BJ (cell line): ENCODE measurements around the gene EWSR1. TPM values are rescaled to one million over a fixed set of nuclear protein-coding genes. Genes with fewer than 3 reads are reported as not detected.

Experiments used
- CTCF ChIA-PET: fragments of 350-600 bp; formaldehyde crosslinking; extraction: SDS; loops from one replicate; lab custom pipeline; 2021; ENCODE audit warnings: antibody characterized with exemption, inconsistent platforms; lab: Yijun Ruan, JAX
- POLR2A ChIA-PET: fragments of 300-600 bp; sonication (Branson Sonifier 250); formaldehyde crosslinking; extraction: SDS; loops from one replicate; lab custom pipeline; 2021; ENCODE audit warnings: antibody characterized with exemption; lab: Charles Lee
- DNase-seq: peaks from one replicate; pipeline ENCODE4 v3.0.0-alpha.2; 2011; ENCODE audit warnings: low read depth
- H3K27me3 ChIP-seq: 2 replicates; pipeline ENCODE4 v1.6.0; 2011; ENCODE audit warnings: low read length; ENCODE audit not compliant: control insufficient read depth, insufficient read depth
- H3K36me3 ChIP-seq: 2 replicates; pipeline ENCODE4 v1.5.1; 2011; ENCODE audit warnings: low read length; ENCODE audit not compliant: control insufficient read depth, insufficient read depth
- H3K4me3 ChIP-seq: 2 replicates; pipeline ENCODE4 v1.5.1; 2011; ENCODE audit warnings: low read depth, mild to moderate bottlenecking, control low read depth, low read length
- CTCF ChIP-seq: IDR thresholded peaks from 2 replicates; pipeline ENCODE4 v1.5.1; 2011; ENCODE audit warnings: low read depth, mild to moderate bottlenecking, control low read depth, inconsistent platforms, low read length, moderate library complexity; ENCODE audit not compliant: insufficient read depth
- polyA plus RNA-seq: library from polyadenylated mRNA; depleted of rRNA; stranded (reverse); fragments of >200 nt; gene quantifications from 2 replicates; pipeline ENCODE4 v1.2.3, GENCODE V29; 2011

The EWSR1 gene
- polyA plus RNA-seq, 1 experiment = 206 TPM

- H3K27me3 ChIP-seq = no peaks in the 10 kb centered on the region
- no peak for DNase-seq
- H3K4me3 ChIP-seq = no peak overlapping the region
- no peak for TF ChIP-seq CTCF
- POLR2A ChIA-PET = no interaction called here
- CTCF ChIA-PET = no interaction called here
- H3K36me3 ChIP-seq = peaks cover 17% of the 10 kb centered on the region
Measured at GRCh38 chr22:29275819-29276565, 7.9 kb downstream of the EWSR1 start.

DNA sequence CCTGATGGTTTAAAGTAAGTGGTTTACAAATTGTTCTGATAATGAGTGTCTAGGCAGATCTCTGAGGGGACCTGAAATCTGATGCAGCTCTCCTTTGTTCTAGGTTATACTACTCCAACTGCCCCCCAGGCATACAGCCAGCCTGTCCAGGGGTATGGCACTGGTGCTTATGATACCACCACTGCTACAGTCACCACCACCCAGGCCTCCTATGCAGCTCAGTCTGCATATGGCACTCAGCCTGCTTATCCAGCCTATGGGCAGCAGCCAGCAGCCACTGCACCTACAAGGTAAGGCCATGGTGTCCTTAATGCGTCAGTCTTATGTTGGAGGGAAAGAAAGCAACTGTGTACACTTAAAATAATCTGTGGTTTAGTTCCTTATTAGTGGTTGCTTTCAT, 9.9 kb downstream of the EWSR1 start:
- H3K4me3 ChIP-seq = no peak overlapping the region
- no peaks in the 10 kb centered on the region for H3K27me3 ChIP-seq
- ChIA-PET POLR2A (no interaction called here), CTCF (interaction anchor here (0.5 kb wide), 1 partner anchor 86 kb away, joined by 4 read pairs; no protein-coding TSS in a partner anchor)
- H3K36me3 ChIP-seq = peaks cover 21% of the 10 kb centered on the region
- DNase-seq = no peak
- no peak for TF ChIP-seq CTCF

GRCh38 chr22:29284196-29284595, 16.1 kb downstream of the EWSR1 start:
- DNase-seq = no peak
- no peak overlapping the region for H3K4me3 ChIP-seq
- peaks cover 26% of the 10 kb centered on the region for H3K36me3 ChIP-seq
- ChIA-PET POLR2A (interaction anchor here (0.6 kb wide), 1 partner anchor 13 kb away, joined by 5 read pairs; no protein-coding TSS in a partner anchor), CTCF (interaction anchor here (0.8 kb wide), 1 partner anchor 39 kb away, joined by 3 read pairs; no protein-coding TSS in a partner anchor)
- H3K27me3 ChIP-seq = no peaks in the 10 kb centered on the region
- no peak for TF ChIP-seq CTCF

GRCh38 chr22:29288837-29289236, 20.8 kb downstream of the EWSR1 start:
- ChIA-PET POLR2A (no interaction called here), CTCF (no interaction called here)
- TF ChIP-seq CTCF = no peak
- H3K4me3 ChIP-seq = no peak overlapping the region
- H3K36me3 ChIP-seq = peaks cover 29% of the 10 kb centered on the region
- DNase-seq = no peak
- no peaks in the 10 kb centered on the region for H3K27me3 ChIP-seq

- H3K27me3 ChIP-seq = no peaks in the 10 kb centered on the region
- TF ChIP-seq CTCF = no peak
- DNase-seq = no peak
- ChIA-PET POLR2A (no interaction called here), CTCF (no interaction called here)
- H3K4me3 ChIP-seq = no peak overlapping the region
- peaks cover 28% of the 10 kb centered on the region for H3K36me3 ChIP-seq
Measured at GRCh38 chr22:29290061-29290460, 22.0 kb downstream of the EWSR1 start.
